NCI-H2227 (cell line): ENCODE measurements around the gene LRRC17.
"Not testable (repeated sequence)": the region's sequence is repeated elsewhere in the genome, so short reads cannot be mapped to it uniquely, and the experiment has no call there.

Experiments
- DNase-seq: peaks from one replicate; lab custom pipeline; 2025; ENCODE audit not compliant: unreplicated experiment; lab: John Stamatoyannopoulos, UW

LRRC17 gene

GRCh38 chr7:102897211-102897631, 15.6 kb upstream of the LRRC17 start:
- DNase-seq: no peak

GRCh38 chr7:102897856-102898531, 14.8 kb upstream of the LRRC17 start:
- no peak for DNase-seq

GRCh38 chr7:102898532-102898859, 14.3 kb upstream of the LRRC17 start:
- DNase-seq: no peak

DNA sequence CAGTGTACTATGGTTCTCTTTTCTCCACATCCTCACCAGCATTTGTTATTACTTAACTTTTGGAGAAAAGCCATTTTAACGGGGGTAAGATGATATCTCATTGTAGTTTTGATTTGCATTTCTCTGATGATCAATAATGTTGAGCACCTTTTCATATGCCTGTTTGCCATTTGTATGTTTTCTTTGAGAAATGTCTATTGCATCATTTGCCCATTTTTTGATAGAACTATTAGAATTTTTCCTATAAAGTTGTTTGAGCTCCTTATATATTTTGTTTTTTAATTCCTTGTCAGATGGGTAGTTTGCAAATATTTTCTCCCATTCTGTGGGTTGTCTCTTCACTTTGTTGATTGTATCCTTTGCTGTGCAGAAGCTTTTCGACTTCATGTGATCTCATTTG, 10.7 kb upstream of the LRRC17 start:
- DNase-seq: not testable (repeated sequence)

DNA sequence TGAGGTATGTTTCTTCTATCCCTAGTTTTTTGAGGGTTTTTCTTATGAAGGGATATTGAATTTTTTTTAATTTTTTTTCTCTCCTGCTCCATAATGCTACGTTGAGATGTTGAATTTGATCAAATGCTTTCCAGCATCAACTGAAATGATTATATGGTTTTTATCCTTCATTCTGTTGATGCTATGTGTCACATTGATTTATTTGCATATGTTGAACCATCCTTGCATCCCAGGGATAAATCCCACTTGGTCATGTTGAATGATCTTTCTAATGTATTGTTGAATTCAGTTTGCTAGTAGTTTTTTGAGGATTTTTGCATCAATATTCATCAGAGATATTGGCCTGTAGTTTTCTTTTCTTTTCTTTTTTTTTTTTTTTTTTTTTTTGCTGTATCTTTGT, 9.2 kb upstream of the LRRC17 start:
- DNase-seq: not testable (repeated sequence)

DNA sequence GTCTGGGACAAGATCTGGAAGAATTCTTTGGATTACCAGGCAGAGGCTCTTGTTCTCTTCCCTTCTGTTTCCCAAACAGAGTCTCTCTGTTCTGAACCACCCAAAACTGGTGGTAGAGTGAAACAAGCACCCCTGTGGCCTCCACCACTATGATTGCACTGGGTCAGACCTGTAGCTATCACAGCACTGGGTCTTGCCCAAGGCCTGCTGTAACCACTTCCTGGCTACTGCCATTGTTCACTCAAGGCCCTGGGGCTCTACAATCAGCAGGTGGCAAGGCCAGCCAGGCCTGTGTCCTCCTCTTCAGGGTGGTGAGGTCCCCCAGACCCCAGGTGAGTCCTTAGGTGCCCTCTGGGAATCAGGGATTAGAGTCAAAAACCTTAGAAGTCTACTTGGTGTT, 4.1 kb upstream of the LRRC17 start:
- DNase-seq: no peak

GRCh38 chr7:102913826-102914225, 1.0 kb downstream of the LRRC17 start:
- DNase-seq: no peak

- DNase-seq: no peak
These were observed 1.8 kb downstream of the LRRC17 start for GRCh38 chr7:102914585-102914984.

- no peak for DNase-seq
These were observed 3.6 kb downstream of the LRRC17 start for GRCh38 chr7:102916426-102916825.

DNA sequence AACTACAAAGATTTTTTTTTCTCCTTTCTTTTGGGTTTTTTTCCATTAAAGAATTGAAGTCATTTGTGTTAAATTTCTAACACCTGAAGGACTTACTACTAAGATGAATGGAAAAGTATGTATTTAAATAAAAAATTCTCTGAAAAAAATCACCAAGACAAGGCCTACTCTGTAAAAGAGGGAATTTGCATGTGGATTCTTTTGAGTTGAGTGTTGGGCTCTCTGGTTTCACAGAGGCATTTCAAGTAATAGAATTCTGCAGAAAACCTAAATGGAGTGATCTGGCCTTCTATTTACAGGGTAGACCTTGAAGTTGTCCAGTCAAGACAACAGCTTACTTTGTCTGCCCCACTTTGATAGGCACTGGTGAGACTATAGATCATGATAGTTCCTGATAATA, 4.1 kb downstream of the LRRC17 start:
- DNase-seq: no peak

- DNase-seq: no peak
These were observed 4.9 kb downstream of the LRRC17 start for GRCh38 chr7:102917436-102918353.

GRCh38 chr7:102918845-102919244, 6.0 kb downstream of the LRRC17 start:
- DNase-seq: no peak

- no peak for DNase-seq
These were observed 13.4 kb downstream of the LRRC17 start for GRCh38 chr7:102925976-102926782.

DNA sequence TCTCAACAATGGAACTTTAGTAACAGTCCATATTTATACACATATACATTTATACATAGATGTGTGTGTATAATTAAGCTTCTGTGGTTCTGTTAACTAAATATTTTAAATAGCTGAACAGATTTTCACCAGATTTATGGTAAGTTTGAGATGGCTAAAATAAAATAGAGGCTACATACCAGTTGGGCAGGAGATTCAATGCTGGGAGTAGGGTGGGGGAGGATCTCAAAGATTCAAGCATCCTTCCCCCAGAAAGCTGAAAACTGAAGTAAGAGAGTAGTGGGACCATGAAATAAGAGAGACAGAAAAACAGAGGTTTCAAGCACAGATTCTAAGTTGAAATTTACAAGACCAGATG, 14.0 kb downstream of the LRRC17 start:
- no peak for DNase-seq

DNA sequence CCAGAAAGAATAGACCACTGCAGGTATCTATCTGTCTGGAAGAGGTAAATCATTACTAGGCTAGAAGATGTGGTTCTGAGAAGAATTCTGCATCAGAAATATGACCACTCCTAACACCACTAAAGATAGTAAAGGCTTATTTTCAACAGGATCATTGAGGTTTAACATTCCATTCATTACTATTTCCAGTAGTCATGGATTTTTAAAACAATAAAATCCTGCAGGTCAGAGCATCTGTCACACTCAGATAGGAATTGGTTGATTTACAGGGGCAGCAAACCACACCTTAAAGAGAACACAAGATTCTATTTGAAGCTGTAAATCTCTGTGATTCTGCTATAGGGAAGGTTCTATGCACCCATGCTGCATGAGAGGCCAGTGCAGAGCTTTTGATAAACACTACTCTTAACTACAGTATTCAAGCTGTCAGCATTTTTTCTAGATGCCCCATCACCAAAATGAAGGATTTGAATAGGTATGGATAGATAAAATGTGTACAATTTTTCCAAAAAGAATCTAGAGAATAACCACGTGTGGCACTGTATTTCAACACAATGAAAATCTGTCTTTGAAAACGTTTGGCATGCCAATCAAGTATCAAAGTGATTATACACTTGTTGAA, 14.6 kb downstream of the LRRC17 start:
- no peak for DNase-seq

- DNase-seq: no peak
These were observed 19.0 kb downstream of the LRRC17 start for GRCh38 chr7:102931757-102932156.

GRCh38 chr7:102933763-102934162, 21.0 kb downstream of the LRRC17 start:
- DNase-seq: peak; percentile 78

GRCh38 chr7:102934239-102934638, 21.4 kb downstream of the LRRC17 start:
- DNase-seq: no peak

- DNase-seq: no peak
These were observed 21.9 kb downstream of the LRRC17 start for GRCh38 chr7:102934701-102935100.

DNA sequence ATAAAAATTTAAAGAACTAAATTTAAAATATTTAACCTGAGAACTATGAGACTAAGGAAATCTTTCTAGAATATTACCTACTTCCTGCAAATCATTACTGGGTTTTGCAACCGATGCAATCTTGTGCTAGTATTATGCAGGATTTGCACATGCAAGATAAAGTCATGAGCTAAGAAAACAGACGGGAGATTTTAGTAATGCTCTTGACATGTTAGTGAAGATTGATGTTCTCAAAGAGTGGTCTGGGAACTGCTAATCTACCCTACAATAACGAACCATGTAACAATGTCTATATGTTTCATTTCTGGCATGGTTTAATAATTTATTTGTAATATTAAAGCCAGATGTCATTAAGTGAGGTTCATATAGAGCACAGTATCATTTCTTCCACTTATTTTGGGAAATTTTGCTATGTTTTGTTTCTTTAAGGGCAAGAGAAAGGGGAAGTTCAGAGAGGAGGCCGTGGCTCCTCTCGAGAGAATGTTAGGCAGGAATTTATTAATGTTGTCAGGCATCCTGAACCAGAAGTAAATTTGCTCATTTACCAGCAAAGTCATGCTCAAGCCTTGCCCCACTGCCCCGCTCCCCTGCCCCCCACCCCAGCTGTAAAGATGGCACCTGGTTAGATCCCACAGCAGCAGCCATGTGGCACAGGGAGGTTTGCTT, 22.8 kb downstream of the LRRC17 start:
- no peak for DNase-seq

GRCh38 chr7:102938679-102939078, 25.9 kb downstream of the LRRC17 start:
- DNase-seq: no peak
